IMR-90 (cell line): ENCODE results near the gene FNDC3B. TPM values are rescaled to one million over a fixed set of nuclear protein-coding genes. Genes with fewer than 3 reads are reported as not detected.

Experiments used
- ATAC-seq: fragments of 200-7000 bp; cut with Tn5 transposase; 2 replicates; pipeline ENCODE4 v1.9.1; 2020; ENCODE audit warnings: low read depth, mild to moderate bottlenecking, moderate library complexity
- BruUV-seq: library from RNA; stranded (reverse); fragments of 400-500 nt; replicated peaks from 2 replicates; lab custom pipeline; 2021; lab: Mats Ljungman, UMichigan
- CTCF ChIA-PET: fragments of 300-600 bp; formaldehyde crosslinking; extraction: SDS; loops from one replicate; lab custom pipeline; 2021; ENCODE audit warnings: antibody characterized with exemption; lab: Yijun Ruan, JAX
- POLR2A ChIA-PET: fragments of 300-600 bp; sonication (Branson Sonifier 250); formaldehyde crosslinking; loops from one replicate; lab custom pipeline; 2022; ENCODE audit warnings: antibody characterized with exemption; ENCODE audit not compliant: unreplicated experiment; lab: Charles Lee
- DNase-seq: peaks from one replicate; pipeline ENCODE4 v3.0.0; 2013
- H2AFZ ChIP-seq: replicated peaks from 2 replicates; pipeline ENCODE3; 2013; ENCODE audit warnings: low read length, mild to moderate bottlenecking; ENCODE audit not compliant: poor library complexity
- H2AK5ac ChIP-seq: 2 replicates; pipeline ENCODE4 v1.6.1; 2013; ENCODE audit warnings: low read depth, low read length, inconsistent platforms
- H2AK9ac ChIP-seq: replicated peaks from 2 replicates; pipeline ENCODE3; 2013; ENCODE audit warnings: mild to moderate bottlenecking, low read depth, low read length, moderate library complexity; ENCODE audit not compliant: poor library complexity
- H2BK120ac ChIP-seq: 2 replicates; pipeline ENCODE4 v1.6.1; 2013; ENCODE audit warnings: low read depth, low read length, inconsistent platforms
- H2BK15ac ChIP-seq: 3 replicates; pipeline ENCODE4 v1.6.1; 2013; ENCODE audit warnings: low read depth, low read length, inconsistent platforms
- H2BK20ac ChIP-seq: 2 replicates; pipeline ENCODE4 v1.6.1; 2013; ENCODE audit warnings: low read depth, mild to moderate bottlenecking, inconsistent platforms, low read length, moderate library complexity
- H2BK5ac ChIP-seq: 2 replicates; pipeline ENCODE4 v1.6.1; 2013; ENCODE audit warnings: mild to moderate bottlenecking, low read depth, low read length, inconsistent platforms; ENCODE audit not compliant: poor library complexity, severe bottlenecking
- H3K14ac ChIP-seq: replicated peaks from 2 replicates; pipeline ENCODE4 v1.6.1; 2013; ENCODE audit warnings: low read depth, low read length, inconsistent platforms
- H3K18ac ChIP-seq: 2 replicates; pipeline ENCODE4 v1.6.1; 2013; ENCODE audit warnings: low read depth, low read length, control low read depth
- H3K23ac ChIP-seq: 2 replicates; pipeline ENCODE4 v1.6.1; 2013; ENCODE audit warnings: low read depth, low read length, inconsistent platforms
- H3K27ac ChIP-seq: 2 replicates; pipeline ENCODE4 v1.5.1; 2013; ENCODE audit warnings: mild to moderate bottlenecking, control low read depth, low read length; ENCODE audit not compliant: insufficient read depth
- H3K27me3 ChIP-seq: 2 replicates; pipeline ENCODE4 v1.6.1; 2013; ENCODE audit warnings: low read length; ENCODE audit not compliant: control insufficient read depth, insufficient read depth
- H3K36me3 ChIP-seq: 2 replicates; pipeline ENCODE4 v1.6.1; 2013; ENCODE audit warnings: low read length, mixed read lengths; ENCODE audit not compliant: control insufficient read depth, insufficient read depth
- H3K4ac ChIP-seq: 2 replicates; pipeline ENCODE4 v1.6.1; 2013; ENCODE audit warnings: low read depth, low read length, inconsistent platforms
- H3K4me1 ChIP-seq: 2 replicates; pipeline ENCODE4 v1.6.1; 2013; ENCODE audit warnings: low read length, mixed read lengths; ENCODE audit not compliant: control insufficient read depth, insufficient read depth
- H3K4me2 ChIP-seq: 2 replicates; pipeline ENCODE4 v1.6.1; 2013; ENCODE audit warnings: low read depth, mild to moderate bottlenecking, control low read depth, low read length, moderate library complexity
- H3K4me3 ChIP-seq: 2 replicates; pipeline ENCODE4 v1.5.1; 2013; ENCODE audit warnings: low read depth, mild to moderate bottlenecking, control low read depth, low read length, moderate library complexity; ENCODE audit not compliant: insufficient read depth
- H3K56ac ChIP-seq: 2 replicates; pipeline ENCODE4 v1.6.1; 2013; ENCODE audit warnings: low read length, inconsistent platforms; ENCODE audit not compliant: insufficient read depth; ENCODE audit errors: extremely low read depth
- H3K79me1 ChIP-seq, 2 experiments: 2 replicates each; pipeline ENCODE4 v1.6.1; 2013; ENCODE audit warnings: low read length in 2 of 2, inconsistent platforms in 1 of 2, low read depth in 1 of 2
- H3K9ac ChIP-seq: 2 replicates; pipeline ENCODE4 v1.6.1; 2013; ENCODE audit warnings: low read depth, low read length, control low read depth
- H3K9me1 ChIP-seq: 2 replicates; pipeline ENCODE4 v1.6.1; 2013; ENCODE audit warnings: low read length, inconsistent platforms; ENCODE audit not compliant: insufficient read depth
- H3K9me3 ChIP-seq: 2 replicates; pipeline ENCODE4 v1.6.1; 2013; ENCODE audit warnings: low read length; ENCODE audit not compliant: control insufficient read depth, insufficient read depth
- H4K20me1 ChIP-seq: 2 replicates; pipeline ENCODE4 v1.6.1; 2013; ENCODE audit warnings: low read length, inconsistent platforms; ENCODE audit not compliant: insufficient read depth
- H4K5ac ChIP-seq: 2 replicates; pipeline ENCODE4 v1.6.1; 2013; ENCODE audit warnings: mild to moderate bottlenecking, low read depth, low read length, control low read depth
- H4K8ac ChIP-seq, 2 experiments: 2 replicates each; pipeline ENCODE4 v1.6.1; 2013; ENCODE audit warnings: low read depth in 2 of 2, low read length in 2 of 2, control low read depth in 1 of 2, inconsistent platforms in 1 of 2
- H4K91ac ChIP-seq: 2 replicates; pipeline ENCODE4 v1.6.1; 2013; ENCODE audit warnings: low read depth, low read length, inconsistent platforms; ENCODE audit not compliant: insufficient read depth
- CHD1 ChIP-seq: IDR thresholded peaks from 2 replicates; pipeline ENCODE4 v1.6.1; 2012; ENCODE audit warnings: low read depth, low read length, improper control_type of control experiment
- MAFK ChIP-seq: IDR thresholded peaks from 2 replicates; pipeline ENCODE4 v1.6.1; 2012; ENCODE audit warnings: low read depth, low read length, improper control_type of control experiment
- RAD21 ChIP-seq: IDR thresholded peaks from 2 replicates; pipeline ENCODE4 v1.6.1; 2012; ENCODE audit warnings: low read length, improper control_type of control experiment
- WGBS, 2 experiments: methylation state at CpG; one replicate each; pipeline versions ENCODE4 v1.1.5 to v1.1.7; 2013; ENCODE audit warnings: missing lambda C conversion rate in 2 of 2; ENCODE audit not compliant: insufficient read length in 1 of 2; ENCODE audit errors: extremely low coverage in 2 of 2; 5-methylcytosine and 5-hydroxymethylcytosine counted together
- dilution Hi-C: fragments of 300-500 bp; cut with HindIII; formaldehyde crosslinking; loops from one replicate; pipeline ENCODE4 v1.14.3; 2018; ENCODE audit warnings: low sequenced_read_pairs; ENCODE audit not compliant: unreplicated experiment
- in situ Hi-C: fragments of 300-500 bp; cut with MboI; formaldehyde crosslinking; loops from 3 replicates; pipeline ENCODE4 v1.14.3; 2019; ENCODE audit warnings: low sequenced_read_pairs, inconsistent platforms, mixed read lengths
- intact Hi-C: fragments of 100-400 bp; cut with micrococcal nuclease; formaldehyde crosslinking; loops from 2 replicates; pipeline ENCODE4 v1.10.0; 2022
- polyA plus RNA-seq, 3 experiments: library from polyadenylated mRNA; depleted of rRNA; stranded (reverse); fragments of >200 nt; gene quantifications; 2 replicates each; pipeline ENCODE4 v1.2.3, GENCODE V29; 2012; ENCODE audit warnings: low replicate concordance in 1 of 3
- total RNA-seq: library from RNA; depleted of rRNA; stranded (reverse); fragments of >200 nt; gene quantifications from 2 replicates; pipeline ENCODE4 v1.2.3, GENCODE V29; 2012
- TF ChIP-seq, protein P1 (sequence below): conservative IDR thresholded peaks from 2 replicates; pipeline ENCODE4 v1.5.1; 2012; ENCODE audit warnings: mild to moderate bottlenecking, low read depth, low read length, improper control_type of control experiment

The FNDC3B gene
- total and polyA plus RNA-seq, 2 of the 4 experiments (the other 2 are of a cell fraction): 23.9 to 150 TPM

DNA sequence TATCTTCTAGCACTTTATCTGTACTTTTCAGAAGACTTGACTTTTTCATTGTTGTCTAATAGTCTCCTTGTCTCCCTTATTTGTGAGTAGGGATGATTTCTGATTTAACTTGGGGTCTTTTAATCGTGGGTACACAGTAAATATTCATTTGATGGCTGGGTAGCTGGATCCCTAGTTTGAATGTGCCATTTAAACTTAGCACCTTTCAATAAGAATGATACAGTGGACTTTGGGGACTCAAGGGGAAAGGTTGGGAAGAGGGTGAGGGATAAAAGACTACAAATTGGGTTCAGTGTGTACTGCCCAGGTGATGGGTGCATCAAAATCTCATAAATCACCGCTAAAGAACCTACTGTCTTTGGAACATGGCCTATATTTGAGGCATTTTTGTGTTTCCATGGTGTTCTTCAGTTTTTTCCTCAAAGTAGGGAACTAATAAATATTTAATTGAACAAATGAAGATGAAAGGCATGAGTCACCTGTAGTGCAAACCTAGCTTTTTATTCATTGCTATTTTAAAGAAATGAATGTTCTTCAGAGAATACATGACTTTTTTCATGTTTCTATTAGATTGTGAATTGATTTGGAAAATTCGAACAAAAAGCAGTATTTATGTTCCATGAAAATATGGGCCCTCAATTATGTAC, 12.1 kb downstream of the FNDC3B start:
- Histone ChIP-seq H3K27me3 (no peaks in the 10 kb centered on the region), H2AK9ac (no peak overlapping the region), H3K27ac (no peak overlapping the region), H3K4me3 (no peak overlapping the region), H2BK5ac (no peak overlapping the region), H4K5ac (no peak overlapping the region), H3K14ac (no peak overlapping the region), H3K4me2 (no peak overlapping the region), H3K9me3 (no peaks in the 10 kb centered on the region), H3K4ac (no peak overlapping the region), H3K23ac (no peak overlapping the region), H2BK20ac (no peak overlapping the region), H4K91ac (no peak overlapping the region), H2AK5ac (no peak overlapping the region), H3K4me1 (peaks cover 12% of the 10 kb centered on the region), H4K8ac (no peak overlapping the region), H4K20me1 (peaks cover 83% of the 10 kb centered on the region), H3K9ac (no peak overlapping the region), H3K18ac (no peak overlapping the region), H2BK15ac (no peak overlapping the region), H2BK120ac (no peak overlapping the region), H3K36me3 (peaks cover 33% of the 10 kb centered on the region), H2AFZ (no peak overlapping the region), H3K56ac (no peak overlapping the region), H3K79me1 (peaks cover 17 to 65% of the 10 kb centered on the region in 2 experiments), H3K9me1 (peaks cover 18% of the 10 kb centered on the region)
- CTCF ChIA-PET: no interaction called here
- no peak for ATAC-seq
- no CpG with 5 or more reads among the region's 3 CpGs for WGBS, 2 experiments
- POLR2A ChIA-PET: no interaction called here
- BruUV-seq: no TSS peak
- DNase-seq: no peak
- intact Hi-C loops: no loop called here
- dilution Hi-C loops: no loop called here
- in situ Hi-C loops: no loop called here
- no peak for TF ChIP-seq RAD21
- TF ChIP-seq MAFK: no peak
- TF ChIP-seq CHD1: no peak
- TF ChIP-seq, protein P1, sequence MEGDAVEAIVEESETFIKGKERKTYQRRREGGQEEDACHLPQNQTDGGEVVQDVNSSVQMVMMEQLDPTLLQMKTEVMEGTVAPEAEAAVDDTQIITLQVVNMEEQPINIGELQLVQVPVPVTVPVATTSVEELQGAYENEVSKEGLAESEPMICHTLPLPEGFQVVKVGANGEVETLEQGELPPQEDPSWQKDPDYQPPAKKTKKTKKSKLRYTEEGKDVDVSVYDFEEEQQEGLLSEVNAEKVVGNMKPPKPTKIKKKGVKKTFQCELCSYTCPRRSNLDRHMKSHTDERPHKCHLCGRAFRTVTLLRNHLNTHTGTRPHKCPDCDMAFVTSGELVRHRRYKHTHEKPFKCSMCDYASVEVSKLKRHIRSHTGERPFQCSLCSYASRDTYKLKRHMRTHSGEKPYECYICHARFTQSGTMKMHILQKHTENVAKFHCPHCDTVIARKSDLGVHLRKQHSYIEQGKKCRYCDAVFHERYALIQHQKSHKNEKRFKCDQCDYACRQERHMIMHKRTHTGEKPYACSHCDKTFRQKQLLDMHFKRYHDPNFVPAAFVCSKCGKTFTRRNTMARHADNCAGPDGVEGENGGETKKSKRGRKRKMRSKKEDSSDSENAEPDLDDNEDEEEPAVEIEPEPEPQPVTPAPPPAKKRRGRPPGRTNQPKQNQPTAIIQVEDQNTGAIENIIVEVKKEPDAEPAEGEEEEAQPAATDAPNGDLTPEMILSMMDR: no peak
